ENCODE data around the gene C10orf53. TPM values are rescaled to one million over a fixed set of nuclear protein-coding genes. Genes with fewer than 3 reads are reported as not detected.
A peak's percentile ranks its signal among the peaks of the same experiment; 100 is the strongest.

The C10orf53 gene
- total and polyA plus RNA-seq, 7 experiments from 2014 or later, result not detected

DNA sequence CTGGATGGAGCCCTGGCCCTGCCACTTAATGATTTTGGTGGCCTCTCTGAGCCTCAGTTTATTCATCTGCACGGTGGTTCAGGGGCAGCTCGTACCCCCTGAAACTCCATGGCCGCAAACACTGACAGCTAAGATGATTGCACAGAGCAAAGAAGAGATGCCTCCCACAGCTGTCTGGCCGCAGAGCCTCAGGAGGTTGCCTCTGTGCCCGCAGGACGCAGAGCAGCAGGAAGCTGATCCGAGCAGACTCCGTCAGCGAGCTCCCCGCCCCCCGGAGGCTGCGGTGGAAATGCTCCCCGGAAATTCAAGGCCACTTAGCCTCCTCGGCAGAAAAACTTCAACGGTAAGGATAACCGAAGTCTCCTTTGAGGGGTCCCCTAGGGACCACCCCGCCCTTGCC is 30.2 kb upstream of the C10orf53 start:
- peaks cover 0 to 2% (median 0%) of the 10 kb centered on the region in 11 donors for H3K9me3 Mint-ChIP-seq
- H3K4me3 Mint-ChIP-seq, result peak overlapping the region in 1 of 10 donors; percentile 5
- H3K27ac ChIP-seq (ENCODE audit: low read depth, low read length), result no peak overlapping the region
- H3K36me3 Mint-ChIP-seq, result no peaks in the 10 kb centered on the region
- intact Hi-C loops (cut with micrococcal nuclease), result no loop called here
- no peak overlapping the region for H3K4me3 ChIP-seq (ENCODE audit: low read length)
- H3K4me1 ChIP-seq (ENCODE audit: control insufficient read depth in 2 of 2, insufficient read depth in 2 of 2, low read length in 2 of 2), result no peaks in the 10 kb centered on the region
- H3K27ac Mint-ChIP-seq, result peak overlapping the region in 1 of 9 donors; percentile 58
- peaks cover 0 to 21% (median 3%) of the 10 kb centered on the region in 7 donors for H3K4me1 Mint-ChIP-seq
- CTCF ChIA-PET, result no interaction called here
- H3K9me3 ChIP-seq (ENCODE audit: control insufficient read depth in 2 of 3, low read length in 3 of 3), result no peaks in the 10 kb centered on the region
- no peaks in the 10 kb centered on the region for H3K36me3 ChIP-seq (ENCODE audit: control insufficient read depth in 2 of 3, insufficient read depth in 3 of 3, low read length in 3 of 3)
- DNase-seq (peak in 2 of 9 donors; percentile 16 to 36), ATAC-seq (no peak)
- H3K27me3 Mint-ChIP-seq, result peaks cover 3 to 39% (median 7%) of the 10 kb centered on the region in 5 donors
- no peaks in the 10 kb centered on the region for H3K27me3 ChIP-seq (ENCODE audit: control insufficient read depth in 2 of 2, insufficient read depth in 2 of 2, low read length in 2 of 2)
- POLR2A ChIA-PET, result no interaction called here

DNA sequence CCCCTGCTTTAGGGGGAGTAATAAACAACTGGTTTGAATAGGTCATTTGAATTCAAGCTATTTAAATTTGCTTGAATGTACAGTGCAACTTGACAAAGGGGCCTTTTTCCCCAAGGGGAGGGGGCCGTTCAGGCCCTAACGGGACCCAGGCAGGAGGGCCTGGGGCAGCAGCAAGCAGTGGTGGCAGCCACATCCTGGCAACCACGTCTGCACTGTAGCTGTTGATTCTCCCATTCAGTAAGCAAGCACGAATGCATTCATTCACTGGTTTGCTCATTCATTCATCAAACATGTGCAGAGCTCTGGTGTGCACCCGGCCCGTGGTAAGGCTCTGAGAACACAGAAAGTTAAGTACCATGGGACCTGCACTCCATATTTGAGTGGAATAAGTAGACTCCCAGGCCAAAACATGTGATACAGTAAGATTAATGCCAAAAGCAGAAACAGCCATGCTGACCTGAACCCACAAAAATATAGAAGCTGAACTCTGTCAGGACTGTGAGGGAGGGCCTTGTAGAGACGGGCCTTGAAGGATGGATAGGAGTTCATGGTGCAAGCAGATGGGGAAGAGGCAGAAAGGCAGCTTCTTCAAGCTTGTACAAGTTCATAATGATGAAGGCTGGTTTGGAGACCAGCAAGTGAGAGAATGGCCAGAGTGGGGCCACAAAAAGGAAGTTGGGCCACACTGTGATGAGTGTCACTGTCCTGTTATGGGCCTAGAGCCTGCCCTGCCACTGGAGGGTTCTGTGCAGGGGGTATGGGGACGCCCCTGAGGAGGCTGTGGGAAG is 29.3 kb upstream of the C10orf53 start:
- no peaks in the 10 kb centered on the region for H3K36me3 ChIP-seq (ENCODE audit: control insufficient read depth in 2 of 3, insufficient read depth in 3 of 3, low read length in 3 of 3)
- intact Hi-C loops (cut with micrococcal nuclease), result no loop called here
- peak overlapping the region in 1 of 9 donors; percentile 25 for H3K27ac Mint-ChIP-seq

DNA sequence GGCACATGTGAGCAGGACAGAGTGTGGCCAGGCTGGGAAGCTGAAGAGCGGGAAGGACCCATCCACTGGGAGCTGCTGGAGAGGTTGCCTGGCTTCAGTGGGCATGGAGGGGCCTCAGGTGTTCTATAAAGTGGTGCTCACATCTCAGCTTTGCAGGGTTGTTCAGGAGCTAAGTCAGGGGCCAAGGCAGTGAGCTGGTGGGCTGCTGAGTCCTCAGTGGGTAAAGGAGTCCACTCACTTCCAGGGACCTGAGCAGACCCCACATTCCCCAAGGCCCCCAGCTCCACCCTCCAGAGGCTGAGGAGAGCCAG is 28.8 kb upstream of the C10orf53 start:
- H3K36me3 Mint-ChIP-seq, result no peaks in the 10 kb centered on the region
- H3K27me3 Mint-ChIP-seq, result peaks cover 0 to 44% (median 7%) of the 10 kb centered on the region in 5 donors
- H3K27ac Mint-ChIP-seq, result no peak overlapping the region
- H3K36me3 ChIP-seq (ENCODE audit: control insufficient read depth in 2 of 3, insufficient read depth in 3 of 3, low read length in 3 of 3), result no peaks in the 10 kb centered on the region
- DNase-seq (no peak), ATAC-seq (no peak)
- POLR2A ChIA-PET, result no interaction called here
- no peaks in the 10 kb centered on the region for H3K27me3 ChIP-seq (ENCODE audit: control insufficient read depth in 2 of 2, insufficient read depth in 2 of 2, low read length in 2 of 2)
- no peaks in the 10 kb centered on the region for H3K9me3 ChIP-seq (ENCODE audit: control insufficient read depth in 2 of 3, low read length in 3 of 3)
- no peak overlapping the region for H3K4me3 ChIP-seq (ENCODE audit: low read length)
- intact Hi-C loops (cut with micrococcal nuclease), result no loop called here
- no peak overlapping the region for H3K4me3 Mint-ChIP-seq
- peaks cover 0 to 21% (median 3%) of the 10 kb centered on the region in 7 donors for H3K4me1 Mint-ChIP-seq
- H3K27ac ChIP-seq (ENCODE audit: low read depth, low read length), result no peak overlapping the region
- no peaks in the 10 kb centered on the region for H3K9me3 Mint-ChIP-seq
- CTCF ChIA-PET, result no interaction called here
- no peaks in the 10 kb centered on the region for H3K4me1 ChIP-seq (ENCODE audit: control insufficient read depth in 2 of 2, insufficient read depth in 2 of 2, low read length in 2 of 2)

More for the DNA sequence above, 29.3 kb upstream of the C10orf53 start:
- H3K4me3 ChIP-seq (ENCODE audit: low read length), result no peak overlapping the region
- CTCF ChIA-PET, result no interaction called here
- Mint-ChIP-seq H3K9me3 (no peaks in the 10 kb centered on the region), H3K27me3 (peaks cover 0 to 40% (median 7%) of the 10 kb centered on the region in 5 donors), H3K4me1 (peaks cover 0 to 21% (median 3%) of the 10 kb centered on the region in 7 donors), H3K4me3 (no peak overlapping the region), H3K36me3 (no peaks in the 10 kb centered on the region)
- POLR2A ChIA-PET, result no interaction called here
- ATAC-seq (no peak), DNase-seq (no peak)
- no peaks in the 10 kb centered on the region for H3K27me3 ChIP-seq (ENCODE audit: control insufficient read depth in 2 of 2, insufficient read depth in 2 of 2, low read length in 2 of 2)
- H3K27ac ChIP-seq (ENCODE audit: low read depth, low read length), result no peak overlapping the region
- no peaks in the 10 kb centered on the region for H3K4me1 ChIP-seq (ENCODE audit: control insufficient read depth in 2 of 2, insufficient read depth in 2 of 2, low read length in 2 of 2)
- no peaks in the 10 kb centered on the region for H3K9me3 ChIP-seq (ENCODE audit: control insufficient read depth in 2 of 3, low read length in 3 of 3)

DNA sequence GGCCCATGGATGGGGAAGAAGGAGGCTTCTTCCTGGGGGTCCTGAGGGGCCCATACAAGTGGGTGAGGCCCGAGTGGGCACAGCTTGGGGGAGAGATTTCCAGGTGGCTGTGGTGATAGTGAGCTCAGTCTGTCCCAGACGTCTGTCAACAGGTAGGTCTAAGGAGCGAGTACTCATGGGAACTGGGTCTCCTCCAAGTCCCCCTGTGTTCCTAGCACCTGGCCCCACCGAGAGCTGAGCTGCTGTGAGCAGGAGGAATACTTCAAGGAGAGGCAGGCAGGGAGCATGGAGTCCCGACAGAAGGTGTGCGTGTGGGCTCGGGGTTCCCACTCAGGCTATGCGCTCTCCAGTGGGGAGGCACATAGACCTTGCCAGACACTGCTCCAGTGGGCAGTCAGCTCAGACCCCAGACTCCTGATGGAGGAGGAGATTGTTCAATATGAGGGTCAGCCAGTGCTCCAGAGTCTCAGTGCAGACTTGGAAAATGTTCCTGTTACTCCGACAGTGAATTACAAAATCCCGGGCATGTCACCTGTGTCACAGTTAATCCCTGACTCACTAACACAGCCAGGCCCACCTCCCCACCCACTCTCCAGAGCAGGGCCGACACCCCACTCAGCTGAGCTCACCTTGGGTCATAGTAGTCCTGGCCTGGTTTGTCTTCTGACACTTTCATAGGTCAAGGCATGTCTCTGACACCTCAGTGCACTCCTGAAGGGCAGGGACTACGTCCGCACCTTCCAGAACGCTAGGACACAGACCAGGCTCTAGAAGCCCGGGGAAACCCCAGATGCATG is 28.2 kb upstream of the C10orf53 start:
- peak; percentile 18 for ATAC-seq
- peaks cover 0 to 48% (median 7%) of the 10 kb centered on the region in 5 donors for H3K27me3 Mint-ChIP-seq
- H3K4me1 Mint-ChIP-seq, result peaks cover 0 to 21% (median 3%) of the 10 kb centered on the region in 7 donors
- Histone ChIP-seq H3K36me3 (ENCODE audit: control insufficient read depth in 2 of 3, insufficient read depth in 3 of 3, low read length in 3 of 3) (no peaks in the 10 kb centered on the region), H3K27ac (ENCODE audit: low read depth, low read length) (no peak overlapping the region), H3K27me3 (ENCODE audit: control insufficient read depth in 2 of 2, insufficient read depth in 2 of 2, low read length in 2 of 2) (no peaks in the 10 kb centered on the region), H3K4me3 (ENCODE audit: low read length) (no peak overlapping the region), H3K4me1 (ENCODE audit: control insufficient read depth in 2 of 2, insufficient read depth in 2 of 2, low read length in 2 of 2) (no peaks in the 10 kb centered on the region), H3K9me3 (ENCODE audit: control insufficient read depth in 2 of 3, low read length in 3 of 3) (no peaks in the 10 kb centered on the region)
- H3K27ac Mint-ChIP-seq, result no peak overlapping the region
- POLR2A ChIA-PET, result no interaction called here
- no peaks in the 10 kb centered on the region for H3K36me3 Mint-ChIP-seq
- intact Hi-C loops (cut with micrococcal nuclease), result no loop called here
- DNase-seq, result peak in 1 of 9 donors; percentile 9
- H3K9me3 Mint-ChIP-seq, result peaks cover 0 to 1% (median 0%) of the 10 kb centered on the region in 11 donors
- H3K4me3 Mint-ChIP-seq, result no peak overlapping the region
- CTCF ChIA-PET, result no interaction called here

DNA sequence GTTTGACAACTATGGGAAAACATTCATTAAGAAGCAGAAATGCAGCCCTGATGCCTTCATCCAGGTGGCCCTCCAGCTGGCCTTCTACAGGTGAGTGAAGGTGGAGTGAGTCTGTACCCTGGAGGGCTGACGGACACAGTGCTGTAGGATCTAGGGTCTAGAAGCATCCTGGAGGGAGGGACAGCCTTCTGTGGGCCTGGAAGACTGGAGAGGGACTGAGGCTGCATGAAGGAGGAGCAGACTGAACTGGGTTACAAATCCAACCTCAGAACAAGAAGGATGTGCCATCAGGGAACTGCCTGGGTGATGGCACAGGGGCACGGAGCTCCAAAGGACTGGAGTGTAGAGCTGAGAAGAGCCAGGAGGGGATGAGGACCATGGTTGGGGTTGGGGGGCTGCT is 27.5 kb upstream of the C10orf53 start:
- Mint-ChIP-seq H3K27me3 (peaks cover 0 to 53% (median 14%) of the 10 kb centered on the region in 5 donors), H3K4me3 (no peak overlapping the region), H3K4me1 (peaks cover 0 to 21% (median 3%) of the 10 kb centered on the region in 7 donors), H3K27ac (no peak overlapping the region), H3K9me3 (peaks cover 0 to 7% (median 0%) of the 10 kb centered on the region in 11 donors), H3K36me3 (no peaks in the 10 kb centered on the region)
- ATAC-seq (no peak), DNase-seq (no peak)
- Histone ChIP-seq H3K9me3 (ENCODE audit: control insufficient read depth in 2 of 3, low read length in 3 of 3) (no peaks in the 10 kb centered on the region), H3K27ac (ENCODE audit: low read depth, low read length) (no peak overlapping the region), H3K36me3 (ENCODE audit: control insufficient read depth in 2 of 3, insufficient read depth in 3 of 3, low read length in 3 of 3) (no peaks in the 10 kb centered on the region), H3K4me3 (ENCODE audit: low read length) (no peak overlapping the region), H3K27me3 (ENCODE audit: control insufficient read depth in 2 of 2, insufficient read depth in 2 of 2, low read length in 2 of 2) (no peaks in the 10 kb centered on the region), H3K4me1 (ENCODE audit: control insufficient read depth in 2 of 2, insufficient read depth in 2 of 2, low read length in 2 of 2) (no peaks in the 10 kb centered on the region)
- ChIA-PET POLR2A (no interaction called here), CTCF (no interaction called here)
- intact Hi-C loops (cut with micrococcal nuclease), result no loop called here

DNA sequence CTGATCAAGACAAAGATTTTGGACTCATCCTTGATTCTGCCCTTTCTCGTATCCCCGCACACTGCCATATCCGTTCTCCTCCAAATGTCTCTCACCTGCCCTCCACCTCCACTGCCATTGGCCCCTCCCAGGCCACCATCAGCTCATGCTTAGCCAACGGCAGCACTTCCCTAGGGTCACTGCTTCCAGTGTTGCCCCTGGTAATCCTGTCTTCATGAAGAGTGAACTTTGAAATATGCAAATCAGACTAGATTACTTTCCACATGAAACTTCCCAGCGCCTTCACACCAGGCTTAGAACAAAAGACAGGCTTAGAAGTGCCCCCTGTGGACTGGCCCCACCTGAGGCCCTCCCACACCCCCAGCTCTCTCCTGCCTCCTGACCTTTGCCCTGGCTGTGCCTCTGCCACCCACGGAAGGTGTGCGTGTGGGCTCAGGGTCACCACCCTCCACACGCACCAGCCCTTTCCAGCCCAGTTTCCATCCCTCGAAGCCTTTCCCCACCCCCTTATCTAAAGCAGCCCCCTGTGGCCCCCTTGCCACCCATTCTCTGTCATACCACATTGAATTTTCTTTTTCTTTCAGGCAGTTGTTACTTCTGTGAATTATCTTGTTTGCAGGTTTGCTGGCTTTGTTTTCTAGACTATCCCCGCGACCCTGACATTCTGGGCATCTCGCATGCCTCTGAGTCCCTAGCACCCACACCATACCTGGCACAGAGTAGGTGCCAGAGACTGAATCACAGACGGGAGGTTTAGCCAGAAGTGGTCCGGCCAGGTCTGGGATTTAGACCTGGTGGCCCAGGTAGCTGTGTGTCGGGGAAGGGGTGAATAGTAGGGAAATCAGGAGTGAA is 26.8 kb upstream of the C10orf53 start:
- DNase-seq, result no peak
- POLR2A ChIA-PET, result no interaction called here
- Histone ChIP-seq H3K4me3 (ENCODE audit: low read length) (no peak overlapping the region), H3K27me3 (ENCODE audit: control insufficient read depth in 2 of 2, insufficient read depth in 2 of 2, low read length in 2 of 2) (no peaks in the 10 kb centered on the region), H3K4me1 (ENCODE audit: control insufficient read depth in 2 of 2, insufficient read depth in 2 of 2, low read length in 2 of 2) (no peaks in the 10 kb centered on the region), H3K27ac (ENCODE audit: low read depth, low read length) (no peak overlapping the region), H3K9me3 (ENCODE audit: control insufficient read depth in 2 of 3, low read length in 3 of 3) (no peaks in the 10 kb centered on the region), H3K36me3 (ENCODE audit: control insufficient read depth in 2 of 3, insufficient read depth in 3 of 3, low read length in 3 of 3) (no peaks in the 10 kb centered on the region)
- Mint-ChIP-seq H3K27ac (no peak overlapping the region), H3K27me3 (peaks cover 0 to 53% (median 10%) of the 10 kb centered on the region in 5 donors), H3K4me1 (peaks cover 0 to 21% (median 3%) of the 10 kb centered on the region in 7 donors), H3K9me3 (peaks cover 0 to 13% (median 3%) of the 10 kb centered on the region in 11 donors), H3K4me3 (no peak overlapping the region), H3K36me3 (no peaks in the 10 kb centered on the region)
- intact Hi-C loops (cut with micrococcal nuclease), result no loop called here
- CTCF ChIA-PET, result no interaction called here
- no peak for ATAC-seq
